GM23248 (cell line): ENCODE results near the gene OR13J1.

ENCODE experiments used
- EZH2 ChIP-seq: fragments of 200-600 bp; sonication (generic); IDR thresholded peaks from 2 replicates; pipeline ENCODE4 v1.6.1; 2018; ENCODE audit warnings: antibody characterized with exemption, mild to moderate bottlenecking; ENCODE audit not compliant: insufficient read depth, poor library complexity, severe bottlenecking
- EZH2phosphoT487 ChIP-seq: fragments of 200-600 bp; sonication (generic); IDR thresholded peaks from 2 replicates; pipeline ENCODE4 v1.6.1; 2018; ENCODE audit warnings: antibody characterized with exemption, moderate library complexity, mild to moderate bottlenecking, low read depth; ENCODE audit not compliant: insufficient read depth

GRCh38 chr9:35918780-35919179, 48.6 kb upstream of the OR13J1 start:
- TF ChIP-seq EZH2 (no peak), EZH2phosphoT487 (no peak)
